Measurements from ENCODE around the gene USP13.

DNA sequence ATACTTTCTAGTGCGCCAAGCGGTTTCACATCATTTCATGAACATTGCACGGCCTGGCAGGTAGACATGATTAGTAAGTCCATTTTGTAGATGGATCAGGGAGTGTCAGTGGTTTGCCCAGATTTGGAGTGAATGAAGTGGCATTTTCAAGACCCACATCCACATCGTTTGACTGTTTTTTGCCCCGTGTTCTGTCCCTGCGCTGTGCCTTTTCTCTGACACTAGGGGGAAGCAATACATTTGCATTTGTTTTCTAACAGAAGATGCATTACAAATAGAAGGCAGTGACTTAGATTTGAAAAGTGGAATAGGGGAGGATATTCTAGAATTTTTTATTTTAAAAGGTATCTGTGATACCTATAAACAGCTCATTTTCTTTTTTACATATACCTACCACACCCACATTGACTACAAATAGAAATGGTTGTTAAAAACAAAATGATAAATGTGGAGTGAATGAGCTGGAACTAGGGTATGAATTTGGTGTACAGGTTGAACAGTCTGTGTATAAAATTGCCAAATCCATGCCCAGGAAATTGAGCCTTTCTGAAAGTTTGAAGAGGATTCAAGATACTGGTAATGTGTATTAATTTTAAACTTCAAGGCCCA, 98.0 kb downstream of the USP13 start:
- TF ChIP-seq, protein P1, sequence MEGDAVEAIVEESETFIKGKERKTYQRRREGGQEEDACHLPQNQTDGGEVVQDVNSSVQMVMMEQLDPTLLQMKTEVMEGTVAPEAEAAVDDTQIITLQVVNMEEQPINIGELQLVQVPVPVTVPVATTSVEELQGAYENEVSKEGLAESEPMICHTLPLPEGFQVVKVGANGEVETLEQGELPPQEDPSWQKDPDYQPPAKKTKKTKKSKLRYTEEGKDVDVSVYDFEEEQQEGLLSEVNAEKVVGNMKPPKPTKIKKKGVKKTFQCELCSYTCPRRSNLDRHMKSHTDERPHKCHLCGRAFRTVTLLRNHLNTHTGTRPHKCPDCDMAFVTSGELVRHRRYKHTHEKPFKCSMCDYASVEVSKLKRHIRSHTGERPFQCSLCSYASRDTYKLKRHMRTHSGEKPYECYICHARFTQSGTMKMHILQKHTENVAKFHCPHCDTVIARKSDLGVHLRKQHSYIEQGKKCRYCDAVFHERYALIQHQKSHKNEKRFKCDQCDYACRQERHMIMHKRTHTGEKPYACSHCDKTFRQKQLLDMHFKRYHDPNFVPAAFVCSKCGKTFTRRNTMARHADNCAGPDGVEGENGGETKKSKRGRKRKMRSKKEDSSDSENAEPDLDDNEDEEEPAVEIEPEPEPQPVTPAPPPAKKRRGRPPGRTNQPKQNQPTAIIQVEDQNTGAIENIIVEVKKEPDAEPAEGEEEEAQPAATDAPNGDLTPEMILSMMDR (IDR thresholded peaks at IDR 0.05): peak in 3 of 6 experiments; percentile 22 to 44 (median 30)
- no peak for TF ChIP-seq POLR2A (IDR thresholded peaks at IDR 0.05)
